Endodermal cell (in vitro differentiated cells): ENCODE results near the gene CA9. TPM values are rescaled to one million over a fixed set of nuclear protein-coding genes. Genes with fewer than 3 reads are reported as not detected.

Experiments used
- DNase-seq: peaks from one replicate; pipeline ENCODE4 v3.0.0-alpha.2; 2017
- H3K27ac ChIP-seq: 2 replicates; pipeline ENCODE4 v1.5.1; 2013; ENCODE audit warnings: mild to moderate bottlenecking, low read depth, low read length, moderate library complexity
- H3K27me3 ChIP-seq: 2 replicates; pipeline ENCODE4 v1.6.1; 2013; ENCODE audit warnings: mild to moderate bottlenecking, low read length, moderate library complexity; ENCODE audit not compliant: insufficient read depth, control insufficient read depth, poor library complexity, severe bottlenecking
- H3K36me3 ChIP-seq: 2 replicates; pipeline ENCODE4 v1.7.0; 2013; ENCODE audit warnings: mild to moderate bottlenecking, low read length, moderate library complexity; ENCODE audit not compliant: control insufficient read depth, insufficient read depth
- H3K4me1 ChIP-seq: one replicate; pipeline ENCODE4 v1.7.0; 2013; ENCODE audit warnings: low read length; ENCODE audit not compliant: control insufficient read depth, insufficient read depth
- H3K4me3 ChIP-seq: 2 replicates; pipeline ENCODE4 v1.5.1; 2013; ENCODE audit warnings: mild to moderate bottlenecking, low read length, moderate library complexity
- H3K9ac ChIP-seq: 2 replicates; pipeline ENCODE4 v1.6.1; 2013; ENCODE audit warnings: mild to moderate bottlenecking, low read length, moderate library complexity; ENCODE audit not compliant: poor library complexity, severe bottlenecking; ENCODE audit errors: extremely low read depth
- H3K9me3 ChIP-seq: 2 replicates; pipeline ENCODE4 v1.6.1; 2013; ENCODE audit warnings: mild to moderate bottlenecking, low read length, moderate library complexity; ENCODE audit not compliant: control insufficient read depth
- H3K27ac Mint-ChIP-seq: 2 replicates; pipeline ENCODE4 v1.8.0; 2020; ENCODE audit warnings: mixed read lengths
- H3K27me3 Mint-ChIP-seq: 2 replicates; pipeline ENCODE4 v1.8.0; 2021; ENCODE audit warnings: mild to moderate bottlenecking, mixed read lengths; ENCODE audit not compliant: insufficient read depth
- H3K36me3 Mint-ChIP-seq: 2 replicates; pipeline ENCODE4 v1.8.0; 2020; ENCODE audit warnings: low read depth, mixed read lengths
- H3K4me1 Mint-ChIP-seq: 2 replicates; pipeline ENCODE4 v1.8.0; 2020; ENCODE audit warnings: mixed read lengths
- H3K4me3 Mint-ChIP-seq: 2 replicates; pipeline ENCODE4 v1.8.0; 2020; ENCODE audit warnings: mild to moderate bottlenecking, moderate library complexity, mixed read lengths
- H3K9me3 Mint-ChIP-seq: 2 replicates; pipeline ENCODE4 v1.8.0; 2020; ENCODE audit warnings: mild to moderate bottlenecking, mixed read lengths
- CTCF ChIP-seq: fragments of 200-600 bp; sonication (generic); conservative IDR thresholded peaks from 2 replicates; pipeline ENCODE4 v1.5.0; 2021; ENCODE audit warnings: antibody characterized with exemption, mild to moderate bottlenecking
- WGBS, 2 experiments: methylation state at CpG; one replicate each; pipeline versions ENCODE4 v1.1.5 to v1.1.7; 2013; ENCODE audit warnings: missing lambda C conversion rate in 2 of 2, mixed read lengths in 1 of 2; ENCODE audit not compliant: insufficient coverage in 1 of 2, insufficient read length in 1 of 2; 5-methylcytosine and 5-hydroxymethylcytosine counted together
- total RNA-seq, 2 donors: library from RNA; stranded (reverse); fragmentation: NEBNext Ultra II Directional in 1 of 2; extraction: Animal tissue kit (Norgen Biotek cat#: 25700) in 1 of 2; gene quantifications; 2 replicates in 1 of 2; 3 replicates in 1 of 2; pipeline ENCODE4 v1.2.1, GENCODE V29; 2021

Gene CA9
- total RNA-seq, 2 donors from 2014 or later = 1.8 to 3.6 TPM

- H3K9ac ChIP-seq = peak overlapping the region; percentile 76
- H3K27ac ChIP-seq = peak overlapping the region; percentile 24
- H3K4me1 ChIP-seq = no peaks in the 10 kb centered on the region
- H3K9me3 Mint-ChIP-seq = no peaks in the 10 kb centered on the region
- peaks cover 4% of the 10 kb centered on the region for H3K36me3 Mint-ChIP-seq
- no peaks in the 10 kb centered on the region for H3K27me3 ChIP-seq
- peaks cover 12% of the 10 kb centered on the region for H3K27me3 Mint-ChIP-seq
- H3K4me3 Mint-ChIP-seq = peak overlapping the region; percentile 80
- H3K4me1 Mint-ChIP-seq = peaks cover 3% of the 10 kb centered on the region
- peak overlapping the region; percentile 98 for H3K4me3 ChIP-seq
- H3K27ac Mint-ChIP-seq = peak overlapping the region; percentile 93
- H3K36me3 ChIP-seq = no peaks in the 10 kb centered on the region
- TF ChIP-seq CTCF = peak; percentile 86
- H3K9me3 ChIP-seq = no peaks in the 10 kb centered on the region
- DNase-seq = peak; percentile 97
- WGBS, 2 experiments = 0 to 3% methylated on average over 27 to 58 of the region's 58 CpGs
Measured at GRCh38 chr9:35646533-35647265, 27.0 kb upstream of the CA9 start.

GRCh38 chr9:35649431-35650340 lies 24.0 kb upstream of the CA9 start:
- DNase-seq = no peak
- 92 to 94% methylated on average over 12 to 26 of the region's 26 CpGs for WGBS, 2 experiments
- Histone ChIP-seq H3K4me1 (no peaks in the 10 kb centered on the region), H3K4me3 (no peak overlapping the region), H3K36me3 (no peaks in the 10 kb centered on the region), H3K9me3 (no peaks in the 10 kb centered on the region), H3K27ac (no peak overlapping the region), H3K27me3 (no peaks in the 10 kb centered on the region), H3K9ac (no peak overlapping the region)
- H3K36me3 Mint-ChIP-seq = no peaks in the 10 kb centered on the region
- peaks cover 3% of the 10 kb centered on the region for H3K4me1 Mint-ChIP-seq
- no peak for TF ChIP-seq CTCF
- H3K27ac Mint-ChIP-seq = no peak overlapping the region
- H3K4me3 Mint-ChIP-seq = no peak overlapping the region
- no peaks in the 10 kb centered on the region for H3K9me3 Mint-ChIP-seq
- H3K27me3 Mint-ChIP-seq = peaks cover 12% of the 10 kb centered on the region

GRCh38 chr9:35650341-35651158 lies 23.2 kb upstream of the CA9 start, which contains the start of gene SIT1:
Gene SIT1, minus strand, starts transcription at chr9:35650931. Its CDS starts 78 bp downstream, at chr9:35650853.
- Histone ChIP-seq H3K4me3 (no peak within 1 kb of the TSS), H3K4me1 (no peaks in the 10 kb centered on the region), H3K27me3 (no peaks in the 10 kb centered on the region), H3K27ac (no peak within 1 kb of the TSS), H3K36me3 (no peaks in the 10 kb centered on the region), H3K9ac (no peak within 1 kb of the TSS), H3K9me3 (no peaks in the 10 kb centered on the region)
- peaks cover 3% of the 10 kb centered on the region for H3K4me1 Mint-ChIP-seq
- peak; percentile 57 for DNase-seq
- peaks cover 12% of the 10 kb centered on the region for H3K27me3 Mint-ChIP-seq
- WGBS, 2 experiments = 72% methylated on average over 5 to 22 of the region's 22 CpGs
- H3K27ac Mint-ChIP-seq = no peak within 1 kb of the TSS
- H3K36me3 Mint-ChIP-seq = no peaks in the 10 kb centered on the region
- H3K9me3 Mint-ChIP-seq = no peaks in the 10 kb centered on the region
- H3K4me3 Mint-ChIP-seq = no peak within 1 kb of the TSS
- no peak for TF ChIP-seq CTCF
